ENCODE measurements around the gene SLC30A1. TPM values are rescaled to one million over a fixed set of nuclear protein-coding genes. Genes with fewer than 3 reads are reported as not detected.

The SLC30A1 gene
- polyA plus RNA-seq, 1 of the 3 experiments (the other 2 are of a cell fraction), result 6.9 TPM

DNA sequence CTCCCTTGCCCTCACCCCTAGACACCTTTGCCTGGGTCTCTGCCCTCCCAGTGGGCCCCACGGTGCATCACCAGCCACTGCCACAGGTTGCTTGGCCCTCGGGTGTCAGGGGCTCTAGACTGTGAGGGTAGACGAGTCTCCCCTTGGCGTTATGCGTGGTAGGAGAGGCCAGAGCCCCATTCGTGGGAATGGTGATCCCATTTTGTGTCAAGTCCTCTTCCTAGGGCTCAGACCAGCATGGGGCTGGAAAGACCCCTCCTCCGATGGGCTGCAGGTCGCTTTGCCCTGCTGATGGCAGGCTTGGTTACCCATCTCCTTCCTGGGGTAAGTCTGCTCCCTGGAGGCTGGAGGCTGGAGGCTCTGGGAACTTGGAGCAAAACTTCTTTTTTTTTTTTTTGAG, 42.4 kb downstream of the SLC30A1 start:
- Histone ChIP-seq H3K9me3 (no peaks in the 10 kb centered on the region), H3K4me1 (ENCODE audit: control insufficient read depth in 1 of 2, insufficient read depth in 2 of 2, low read depth in 1 of 2, low read length in 1 of 2) (no peaks in the 10 kb centered on the region), H3K4me3 (ENCODE audit: low read depth in 2 of 2, low read length in 1 of 2) (no peak overlapping the region), H3K9ac (no peak overlapping the region), H3K27ac (ENCODE audit: low read depth in 2 of 2, low read length in 1 of 2) (no peak overlapping the region), H3K27me3 (ENCODE audit: insufficient read depth) (no peaks in the 10 kb centered on the region), H3K9me2 (no peaks in the 10 kb centered on the region), H3K4me2 (no peak overlapping the region), H4K20me1 (ENCODE audit: insufficient read depth) (no peaks in the 10 kb centered on the region), H3K79me2 (ENCODE audit: insufficient read depth) (no peaks in the 10 kb centered on the region), H3K36me3 (replicated peaks in 1 of 2; ENCODE audit: control insufficient read depth in 1 of 2, insufficient read depth in 2 of 2, low read length in 1 of 2) (no peaks in the 10 kb centered on the region), H2AFZ (ENCODE audit: low read depth) (no peak overlapping the region), H3F3A (replicated peaks; ENCODE audit: insufficient read depth) (no peaks in the 10 kb centered on the region)
- ChIA-PET CTCF (no interaction called here), POLR2A (no interaction called here)
- TF ChIP-seq MXI1 (IDR thresholded peaks at IDR 0.05; ENCODE audit: low read depth, low read length) (no peak), TCF12 (IDR thresholded peaks at IDR 0.05) (no peak), TAF1 (IDR thresholded peaks at IDR 0.05; ENCODE audit: borderline replicate concordance, low read depth, low read length) (no peak), NFIC (IDR thresholded peaks at IDR 0.05; ENCODE audit: borderline replicate concordance) (no peak)
- 82% methylated on average over 7 of the region's 8 CpGs for WGBS (ENCODE audit: low lambda C conversion rate)
- DNase-seq, result no peak

DNA sequence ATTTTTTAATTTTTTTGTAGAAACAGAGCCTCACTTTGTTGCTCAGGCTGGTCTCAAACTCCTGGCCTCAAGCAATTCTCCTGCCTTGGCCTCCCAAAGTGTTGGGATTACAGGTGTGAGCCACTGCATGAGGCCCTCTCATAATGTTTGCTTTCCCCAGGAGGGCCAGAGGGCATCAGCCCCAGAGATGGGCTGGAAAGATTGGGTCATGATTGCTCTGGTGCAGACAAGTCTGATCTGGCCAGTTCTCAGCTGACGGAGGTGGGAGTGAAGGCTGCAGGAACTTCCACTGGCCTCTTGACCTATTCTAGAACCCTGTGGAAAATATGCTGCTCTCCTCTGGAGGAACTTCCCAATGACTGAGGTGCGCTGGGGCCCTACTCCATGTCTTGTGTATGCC, 43.6 kb downstream of the SLC30A1 start:
- no peaks in the 10 kb centered on the region for H3K9me2 ChIP-seq
- H3K9ac ChIP-seq, result no peak overlapping the region
- H3F3A ChIP-seq (replicated peaks; ENCODE audit: insufficient read depth), result no peaks in the 10 kb centered on the region
- ChIA-PET CTCF (no interaction called here), POLR2A (no interaction called here)
- no peak overlapping the region for H3K4me3 ChIP-seq (ENCODE audit: low read depth in 2 of 2, low read length in 1 of 2)
- no peak for DNase-seq
- H3K4me2 ChIP-seq, result no peak overlapping the region
- no peaks in the 10 kb centered on the region for H4K20me1 ChIP-seq (ENCODE audit: insufficient read depth)
- H3K4me1 ChIP-seq (ENCODE audit: control insufficient read depth in 1 of 2, insufficient read depth in 2 of 2, low read depth in 1 of 2, low read length in 1 of 2), result no peaks in the 10 kb centered on the region
- H2AFZ ChIP-seq (ENCODE audit: low read depth), result no peak overlapping the region
- H3K9me3 ChIP-seq, result no peaks in the 10 kb centered on the region
- no peaks in the 10 kb centered on the region for H3K79me2 ChIP-seq (ENCODE audit: insufficient read depth)
- H3K36me3 ChIP-seq (replicated peaks in 1 of 2; ENCODE audit: control insufficient read depth in 1 of 2, insufficient read depth in 2 of 2, low read length in 1 of 2), result no peaks in the 10 kb centered on the region
- H3K27me3 ChIP-seq (ENCODE audit: insufficient read depth), result no peaks in the 10 kb centered on the region
- WGBS (ENCODE audit: low lambda C conversion rate), result 83% methylated on average over 1 of the region's 2 CpGs
- no peak overlapping the region for H3K27ac ChIP-seq (ENCODE audit: low read depth in 2 of 2, low read length in 1 of 2)
- TF ChIP-seq NRF1 (IDR thresholded peaks at IDR 0.05; ENCODE audit: low read depth, low read length) (no peak), SIN3A (IDR thresholded peaks at IDR 0.05; ENCODE audit: borderline replicate concordance, low read depth, low read length) (no peak), EP300 (IDR thresholded peaks at IDR 0.05; ENCODE audit: borderline replicate concordance in 1 of 2, low read depth in 1 of 2, low read length in 1 of 2) (no peak), RFX5 (IDR thresholded peaks at IDR 0.05; ENCODE audit: low read length) (no peak), CHD2 (IDR thresholded peaks at IDR 0.05; ENCODE audit: low read length, partially characterized antibody) (no peak), FOSL2 (IDR thresholded peaks at IDR 0.05; ENCODE audit: borderline replicate concordance, low read depth) (no peak), GABPA (IDR thresholded peaks at IDR 0.05; ENCODE audit: low read depth) (no peak), JUND (IDR thresholded peaks at IDR 0.05) (no peak), MEF2A (IDR thresholded peaks at IDR 0.05; ENCODE audit: borderline replicate concordance, low read depth) (no peak), EZH2phosphoT487 (IDR thresholded peaks at IDR 0.05; ENCODE audit: borderline replicate concordance, low read depth) (no peak), FOXM1 (IDR thresholded peaks at IDR 0.05; ENCODE audit: low read depth) (no peak), TCF12 (IDR thresholded peaks at IDR 0.05) (no peak), REST (IDR thresholded peaks at IDR 0.05; ENCODE audit: low read depth, low read length) (no peak)
- TF ChIP-seq, protein P1, sequence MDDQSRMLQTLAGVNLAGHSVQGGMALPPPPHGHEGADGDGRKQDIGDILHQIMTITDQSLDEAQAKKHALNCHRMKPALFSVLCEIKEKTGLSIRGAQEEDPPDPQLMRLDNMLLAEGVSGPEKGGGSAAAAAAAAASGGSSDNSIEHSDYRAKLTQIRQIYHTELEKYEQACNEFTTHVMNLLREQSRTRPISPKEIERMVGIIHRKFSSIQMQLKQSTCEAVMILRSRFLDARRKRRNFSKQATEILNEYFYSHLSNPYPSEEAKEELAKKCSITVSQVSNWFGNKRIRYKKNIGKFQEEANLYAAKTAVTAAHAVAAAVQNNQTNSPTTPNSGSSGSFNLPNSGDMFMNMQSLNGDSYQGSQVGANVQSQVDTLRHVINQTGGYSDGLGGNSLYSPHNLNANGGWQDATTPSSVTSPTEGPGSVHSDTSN (IDR thresholded peaks at IDR 0.05), result no peak
- TF ChIP-seq, protein P2, sequence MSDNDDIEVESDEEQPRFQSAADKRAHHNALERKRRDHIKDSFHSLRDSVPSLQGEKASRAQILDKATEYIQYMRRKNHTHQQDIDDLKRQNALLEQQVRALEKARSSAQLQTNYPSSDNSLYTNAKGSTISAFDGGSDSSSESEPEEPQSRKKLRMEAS (IDR thresholded peaks at IDR 0.05; ENCODE audit: low read depth), result no peak
- TF ChIP-seq, protein P3, sequence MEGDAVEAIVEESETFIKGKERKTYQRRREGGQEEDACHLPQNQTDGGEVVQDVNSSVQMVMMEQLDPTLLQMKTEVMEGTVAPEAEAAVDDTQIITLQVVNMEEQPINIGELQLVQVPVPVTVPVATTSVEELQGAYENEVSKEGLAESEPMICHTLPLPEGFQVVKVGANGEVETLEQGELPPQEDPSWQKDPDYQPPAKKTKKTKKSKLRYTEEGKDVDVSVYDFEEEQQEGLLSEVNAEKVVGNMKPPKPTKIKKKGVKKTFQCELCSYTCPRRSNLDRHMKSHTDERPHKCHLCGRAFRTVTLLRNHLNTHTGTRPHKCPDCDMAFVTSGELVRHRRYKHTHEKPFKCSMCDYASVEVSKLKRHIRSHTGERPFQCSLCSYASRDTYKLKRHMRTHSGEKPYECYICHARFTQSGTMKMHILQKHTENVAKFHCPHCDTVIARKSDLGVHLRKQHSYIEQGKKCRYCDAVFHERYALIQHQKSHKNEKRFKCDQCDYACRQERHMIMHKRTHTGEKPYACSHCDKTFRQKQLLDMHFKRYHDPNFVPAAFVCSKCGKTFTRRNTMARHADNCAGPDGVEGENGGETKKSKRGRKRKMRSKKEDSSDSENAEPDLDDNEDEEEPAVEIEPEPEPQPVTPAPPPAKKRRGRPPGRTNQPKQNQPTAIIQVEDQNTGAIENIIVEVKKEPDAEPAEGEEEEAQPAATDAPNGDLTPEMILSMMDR (IDR thresholded peaks at IDR 0.05), result no peak

All from SK-N-SH (cell line).